Measurements from ENCODE around the gene ICE1.
"Not testable (repeated sequence)": the region's sequence is repeated elsewhere in the genome, so short reads cannot be mapped to it uniquely, and the experiment has no call there.

Gene ICE1

GRCh38 chr5:5405441-5405840 is 17.0 kb upstream of the ICE1 start:
- no peak for DNase-seq

GRCh38 chr5:5407924-5408323 is 14.6 kb upstream of the ICE1 start:
- no peak for DNase-seq

GRCh38 chr5:5409151-5409810 is 13.2 kb upstream of the ICE1 start:
- no peak for DNase-seq

- not testable (repeated sequence) for DNase-seq
These were observed 8.6 kb upstream of the ICE1 start for GRCh38 chr5:5413856-5414255.

- DNase-seq: no peak
These were observed 7.5 kb upstream of the ICE1 start for GRCh38 chr5:5414999-5415398.

GRCh38 chr5:5416733-5417132 is 5.7 kb upstream of the ICE1 start:
- no peak for DNase-seq

GRCh38 chr5:5418006-5418405 is 4.5 kb upstream of the ICE1 start:
- no peak for DNase-seq

GRCh38 chr5:5418764-5419163 is 3.7 kb upstream of the ICE1 start:
- peak; percentile 65 for DNase-seq

- DNase-seq: peak; percentile 51
These were observed 2.9 kb upstream of the ICE1 start for GRCh38 chr5:5419291-5420210.

GRCh38 chr5:5420251-5420650 is 2.2 kb upstream of the ICE1 start:
- DNase-seq: peak; percentile 21

GRCh38 chr5:5421149-5421960 is 1.1 kb upstream of the ICE1 start:
- DNase-seq: peak; percentile 22

- DNase-seq: no peak
These were observed 490 bp downstream of the ICE1 start for GRCh38 chr5:5422819-5423515.

- DNase-seq: no peak
These were observed 1.1 kb downstream of the ICE1 start for GRCh38 chr5:5423586-5423985.

GRCh38 chr5:5424736-5425135 is 2.3 kb downstream of the ICE1 start:
- no peak for DNase-seq

GRCh38 chr5:5430136-5430535 is 7.7 kb downstream of the ICE1 start:
- DNase-seq: no peak

- no peak for DNase-seq
These were observed 9.7 kb downstream of the ICE1 start for GRCh38 chr5:5432020-5432707.

- DNase-seq: no peak
These were observed 13.8 kb downstream of the ICE1 start for GRCh38 chr5:5436203-5436760.

GRCh38 chr5:5437227-5438172 is 15.0 kb downstream of the ICE1 start:
- no peak for DNase-seq

- DNase-seq: no peak
These were observed 29.4 kb downstream of the ICE1 start for GRCh38 chr5:5451863-5452262.

- DNase-seq: no peak
These were observed 30.7 kb downstream of the ICE1 start for GRCh38 chr5:5453131-5453530.

- DNase-seq: peak; percentile 3
These were observed 31.9 kb downstream of the ICE1 start for GRCh38 chr5:5454391-5454790.

All from NCI-H2029 (cell line).